ENCODE data around the gene MAP4K2.
"Not testable (repeated sequence)": the region's sequence is repeated elsewhere in the genome, so short reads cannot be mapped to it uniquely, and the experiment has no call there.

The MAP4K2 gene

GRCh38 chr11:64846998-64847666, 44.1 kb upstream of the MAP4K2 start:
- TF ChIP-seq CTCF (conservative IDR thresholded peaks at IDR 0.05; ENCODE audit: low read depth, low read length) = peak; percentile 86
- H3K4me3 ChIP-seq (ENCODE audit: low read length) = no peak overlapping the region
- no peak for DNase-seq (ENCODE audit: low read depth)

DNA sequence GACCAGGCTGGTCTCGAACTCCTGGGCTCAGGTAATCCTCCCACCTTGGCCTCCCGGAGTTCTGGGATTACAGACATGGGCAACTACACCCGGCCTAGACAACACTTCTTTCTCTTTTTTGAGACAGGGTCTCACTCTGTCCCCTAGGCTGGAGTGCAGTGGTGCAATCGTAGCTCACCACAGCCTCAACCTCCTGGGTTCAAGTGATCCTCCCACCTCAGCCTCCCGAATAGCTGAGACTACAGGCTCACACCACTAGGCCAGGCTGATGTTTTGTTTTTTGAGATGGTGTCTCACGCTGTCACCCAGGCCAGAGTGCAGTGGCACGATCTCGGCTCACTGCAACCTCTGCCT, 42.7 kb upstream of the MAP4K2 start:
- DNase-seq (ENCODE audit: low read depth); H3K4me3 ChIP-seq (ENCODE audit: low read length): not testable (repeated sequence)

GRCh38 chr11:64845129-64845775, 42.2 kb upstream of the MAP4K2 start:
- no peak for DNase-seq (ENCODE audit: low read depth)
- H3K4me3 ChIP-seq (ENCODE audit: low read length) = peak overlapping the region; percentile 40
- TF ChIP-seq CTCF (conservative IDR thresholded peaks at IDR 0.05; ENCODE audit: low read depth, low read length) = no peak

DNA sequence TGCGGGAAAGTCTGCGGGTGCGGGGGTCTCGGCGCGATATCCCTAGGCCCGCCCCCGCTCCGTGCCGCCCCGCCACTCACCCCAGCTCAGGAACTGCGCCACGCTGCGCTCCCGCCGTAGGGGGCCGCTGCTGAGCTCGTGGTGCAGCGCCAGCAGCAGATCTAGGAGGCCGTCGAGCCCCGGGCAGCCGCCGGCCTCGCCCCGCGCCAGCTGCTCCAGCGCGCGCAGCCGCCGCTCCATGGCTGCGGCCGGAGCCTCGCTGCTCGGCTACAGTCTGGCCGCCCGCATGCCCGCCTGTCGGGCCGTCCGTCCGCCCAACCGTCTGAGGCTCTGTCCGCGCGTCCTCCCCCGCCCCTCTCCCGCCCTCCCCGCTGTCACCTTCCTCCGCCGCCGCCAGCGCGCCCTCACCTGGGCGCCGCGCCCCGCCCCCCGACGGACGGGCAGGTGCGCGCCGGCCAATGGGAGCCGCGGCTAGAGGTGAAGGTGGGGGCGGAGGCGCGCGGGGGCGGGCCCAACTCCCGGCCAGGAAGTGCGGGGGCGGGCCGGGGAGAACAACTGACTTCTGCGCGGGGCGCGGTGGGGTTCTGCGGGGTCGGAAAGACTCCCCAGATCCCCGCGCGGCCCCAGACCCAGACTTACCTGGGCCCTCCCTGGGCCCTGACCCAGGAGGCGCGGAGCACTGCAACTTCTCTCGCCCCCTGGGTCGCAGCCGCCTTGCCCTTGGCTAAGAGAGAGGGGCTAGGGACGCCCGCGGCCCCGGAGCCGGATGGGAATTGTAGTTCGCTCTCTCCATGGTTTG, 41.5 kb upstream of the MAP4K2 start, which contains the start of gene CDC42BPG:
Gene CDC42BPG, minus strand, starts transcription at position 324 of the 799 bp plus-strand sequence. Its CDS starts 84 bp downstream, at position 240.
- TF ChIP-seq CTCF (conservative IDR thresholded peaks at IDR 0.05; ENCODE audit: low read depth, low read length) = peak; percentile 55
- H3K4me3 ChIP-seq (ENCODE audit: low read length) = peak within 1 kb of the TSS; percentile 40
- DNase-seq (ENCODE audit: low read depth) = no peak

DNA sequence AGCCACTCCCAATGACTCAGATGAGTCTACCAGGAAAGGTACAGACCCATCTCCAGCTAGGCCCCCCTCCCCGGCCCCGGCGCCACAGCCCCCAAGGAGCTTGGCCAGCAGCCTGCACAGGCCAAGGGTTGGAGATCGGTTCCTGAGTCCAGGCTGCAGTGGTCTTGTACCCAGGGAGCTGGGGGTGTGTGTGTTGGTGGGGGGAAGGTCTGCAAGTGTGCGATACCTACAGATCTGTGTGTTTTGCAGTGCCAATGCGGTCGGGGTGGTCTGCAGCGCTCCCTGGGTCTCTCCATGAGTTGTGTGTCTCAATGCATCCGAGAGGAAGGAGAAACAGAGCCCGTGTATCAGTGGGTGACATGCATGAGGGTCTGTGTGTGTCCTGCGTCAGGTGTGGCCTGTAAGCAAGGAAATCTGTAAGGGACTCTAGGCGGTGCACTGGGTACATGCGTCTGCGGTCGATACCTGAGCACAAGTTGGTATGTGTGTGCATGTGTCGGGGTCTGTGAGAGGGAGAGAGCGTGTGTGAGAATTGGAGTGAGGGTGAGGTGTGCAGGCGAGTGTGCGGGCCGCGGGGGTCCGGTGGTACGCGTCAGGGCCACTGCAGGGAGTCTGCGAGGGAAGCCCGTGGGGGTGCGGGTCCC, 40.8 kb upstream of the MAP4K2 start:
- TF ChIP-seq CTCF (conservative IDR thresholded peaks at IDR 0.05; ENCODE audit: low read depth, low read length) = no peak
- peak overlapping the region; percentile 22 for H3K4me3 ChIP-seq (ENCODE audit: low read length)
- DNase-seq (ENCODE audit: low read depth) = no peak

DNA sequence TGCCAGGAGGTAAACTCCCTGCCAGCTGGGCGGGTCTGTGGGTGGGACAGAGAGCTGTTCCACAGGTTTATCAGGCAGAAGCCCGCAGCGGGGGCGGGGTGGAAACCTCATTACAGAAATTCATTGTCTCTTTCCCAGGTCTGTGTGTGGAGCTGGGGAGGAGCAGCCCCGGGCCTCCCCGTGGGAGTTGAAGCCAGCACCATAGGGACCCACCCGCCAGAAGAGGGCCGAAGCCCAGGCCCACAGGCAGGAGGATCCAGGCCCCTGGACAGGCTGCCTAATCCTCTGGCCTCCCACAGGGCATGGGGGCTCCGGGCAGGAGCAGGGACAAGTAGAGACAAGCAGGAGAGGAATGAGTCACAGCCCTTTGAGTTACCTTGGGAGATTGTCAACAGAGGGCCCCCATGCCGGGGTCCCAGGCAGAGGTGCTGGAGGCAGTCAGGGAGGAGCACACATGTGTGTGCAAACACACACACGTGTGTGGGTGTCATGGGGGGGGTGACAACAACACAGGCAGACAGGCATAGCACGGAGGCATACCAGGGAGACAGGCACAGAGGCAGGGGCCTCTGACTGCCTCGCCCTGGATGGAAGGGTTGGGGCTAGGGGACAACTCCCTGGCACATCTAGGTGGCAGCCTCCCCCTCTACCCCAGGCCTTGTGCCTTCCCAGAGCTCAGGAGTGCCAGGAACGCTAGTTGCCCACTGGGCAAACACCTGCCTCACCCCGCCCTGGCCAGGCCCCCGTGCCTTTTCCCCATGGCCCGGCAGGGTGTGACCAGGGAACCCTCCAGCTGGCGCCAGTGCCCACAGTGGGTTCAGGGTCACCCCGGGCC, 40.1 kb upstream of the MAP4K2 start:
- no peak for DNase-seq (ENCODE audit: low read depth)
- no peak overlapping the region for H3K4me3 ChIP-seq (ENCODE audit: low read length)
- no peak for TF ChIP-seq CTCF (conservative IDR thresholded peaks at IDR 0.05; ENCODE audit: low read depth, low read length)

Measured in retinal pigment epithelial cell (primary cell).